GM21515 (cell line): ENCODE measurements around the gene CPLX3.

Experiments used
- ATAC-seq: cut with Tn5 transposase; IDR thresholded peaks from one replicate; pipeline ENCODE4 v1.9.1; 2021; ENCODE audit not compliant: unreplicated experiment

CPLX3 gene

DNA sequence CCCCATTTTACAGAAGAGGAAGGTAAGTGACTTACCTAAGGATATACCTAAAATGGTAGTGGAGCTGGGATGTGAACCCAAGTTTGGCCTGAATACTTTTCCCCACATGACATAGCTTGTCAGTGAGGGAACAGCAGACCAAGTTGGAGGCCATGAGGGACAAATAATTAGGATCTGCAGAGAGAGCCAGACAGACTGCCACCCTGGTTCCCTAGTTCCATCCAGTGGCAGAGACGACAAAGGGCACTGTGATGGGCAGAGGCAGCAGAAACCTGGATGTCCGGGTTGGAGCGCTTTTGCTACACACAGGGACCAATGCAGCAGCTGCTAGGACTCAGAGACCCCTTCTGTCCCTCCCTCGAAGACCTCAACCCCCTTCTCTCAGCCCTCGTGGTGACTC lies 1.2 kb downstream of the CPLX3 start:
- ATAC-seq = no peak

DNA sequence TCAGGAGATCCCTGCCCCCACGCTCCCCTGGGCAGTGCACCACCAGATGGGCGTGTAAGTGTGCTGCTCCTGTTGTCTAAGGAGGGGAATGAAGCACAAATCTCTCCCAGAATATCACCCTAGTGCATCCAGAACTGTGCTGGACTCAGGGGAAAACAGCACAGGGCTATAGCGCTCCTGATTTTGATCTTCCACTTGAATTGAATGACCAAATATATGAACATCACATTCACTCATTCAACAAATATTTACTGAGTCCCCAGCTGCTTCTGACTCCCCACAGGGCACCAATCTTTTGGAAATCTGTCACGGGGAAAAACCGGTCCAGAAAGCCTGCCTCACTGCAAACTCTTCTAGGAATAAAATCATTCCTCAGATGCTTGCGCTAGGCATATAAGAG lies 2.4 kb downstream of the CPLX3 start:
- ATAC-seq = no peak

DNA sequence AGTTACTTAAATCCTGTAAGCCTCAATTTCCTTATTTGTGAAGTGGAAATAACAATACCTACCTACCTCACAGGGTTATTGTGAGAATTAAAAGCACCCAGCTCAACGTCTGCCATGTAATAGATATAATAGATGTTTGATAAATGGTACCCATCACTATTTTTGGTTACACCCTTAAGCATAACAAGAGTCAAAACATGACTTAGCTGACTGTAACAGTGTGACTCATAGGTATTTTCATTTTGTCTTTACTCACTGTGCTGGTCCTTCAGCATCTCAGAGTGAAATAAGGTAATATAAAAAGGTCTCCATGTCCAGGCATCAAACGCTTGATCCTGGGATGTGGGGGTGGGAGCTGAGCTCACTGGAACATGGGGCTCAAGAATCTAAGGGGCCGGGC lies 3.1 kb downstream of the CPLX3 start:
- ATAC-seq = no peak

DNA sequence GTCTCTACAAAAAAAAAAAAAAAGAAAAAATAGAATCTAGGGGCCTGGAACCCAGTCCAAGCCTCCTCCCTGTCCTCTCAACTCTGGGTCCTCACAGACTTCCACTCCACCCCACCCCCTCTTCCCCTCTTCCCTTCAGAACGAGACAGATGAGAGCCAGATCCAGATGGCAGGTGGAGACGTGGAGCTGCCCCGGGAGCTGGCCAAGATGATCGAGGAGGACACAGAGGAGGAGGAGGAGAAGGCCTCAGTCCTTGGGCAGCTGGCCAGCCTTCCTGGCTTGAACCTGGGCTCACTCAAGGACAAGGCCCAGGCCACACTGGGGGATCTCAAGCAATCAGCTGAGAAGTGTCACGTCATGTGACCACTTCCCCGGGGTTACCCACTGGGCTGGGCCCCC lies 3.6 kb downstream of the CPLX3 start:
- ATAC-seq = no peak

DNA sequence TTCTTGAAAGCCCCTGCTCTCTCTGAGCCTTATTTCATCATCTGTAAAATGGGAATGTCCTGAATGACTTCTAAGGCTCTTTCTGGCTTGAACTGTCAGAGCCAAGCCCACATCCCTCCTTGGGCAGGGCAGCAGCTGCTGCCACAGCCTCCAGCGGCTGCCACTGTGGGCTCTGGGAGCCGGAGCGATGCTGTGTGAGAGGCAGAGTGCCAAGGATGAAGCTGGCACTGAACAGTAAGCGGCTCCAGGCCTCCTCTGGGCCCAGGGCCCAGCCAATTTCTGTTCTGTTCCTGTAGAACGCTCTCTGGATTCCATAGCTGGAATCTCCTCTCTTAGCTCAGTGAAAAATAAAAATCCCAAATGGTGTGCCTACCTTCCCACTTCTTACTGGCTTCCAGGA lies 4.4 kb downstream of the CPLX3 start:
- no peak for ATAC-seq

DNA sequence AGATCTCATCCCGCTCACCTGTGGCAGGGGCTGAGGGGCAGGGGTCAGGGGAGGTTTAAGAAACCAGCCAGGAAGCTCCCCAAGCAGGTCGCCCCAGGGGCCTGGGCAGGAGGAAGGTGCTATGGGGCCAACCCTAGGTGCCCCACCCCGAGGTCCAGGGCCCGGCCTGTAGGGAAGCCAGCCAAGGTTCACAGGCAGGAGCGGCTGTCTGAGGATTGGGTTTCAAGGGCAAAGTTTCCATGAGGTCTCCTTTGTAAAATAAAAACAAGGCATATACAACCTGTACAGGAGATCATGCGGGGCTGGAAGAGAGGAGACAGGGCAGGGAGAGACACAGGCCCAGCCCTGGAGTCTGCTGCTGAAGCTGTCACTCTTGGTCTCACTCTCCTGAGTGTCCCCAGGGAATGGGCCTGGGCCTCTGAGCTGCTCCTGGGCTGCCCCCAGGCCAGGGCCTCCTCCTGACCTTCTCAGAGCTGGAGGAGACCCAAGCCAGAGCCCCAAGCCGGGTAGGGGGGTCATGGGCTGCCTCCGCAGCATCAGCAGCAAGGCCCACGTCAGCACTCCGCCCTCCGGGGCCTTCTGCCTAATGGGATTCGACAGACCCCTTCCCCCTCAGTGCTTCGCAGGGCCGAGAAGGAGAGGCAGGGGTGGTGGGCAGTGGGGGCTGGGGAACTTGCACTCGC lies 5.5 kb downstream of the CPLX3 start:
- no peak for ATAC-seq

DNA sequence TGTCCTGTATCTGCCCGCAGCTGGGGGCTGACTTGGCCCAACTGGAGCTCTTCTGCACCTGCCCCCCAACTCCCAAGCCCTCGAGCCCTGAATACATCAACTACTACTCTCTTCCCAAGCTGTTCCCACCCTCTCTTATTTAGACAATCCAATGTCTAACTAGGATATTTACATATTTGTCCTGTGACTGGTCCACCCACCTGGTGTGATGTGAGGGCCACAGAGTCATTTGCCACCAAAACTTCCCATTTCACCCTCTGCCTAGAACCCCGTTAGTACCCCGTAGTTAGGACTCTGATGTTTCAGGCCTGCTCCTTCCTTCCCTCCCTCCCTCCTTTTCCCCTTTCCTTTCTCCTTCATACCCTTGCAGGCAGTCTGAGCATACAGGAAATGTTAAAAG lies 6.4 kb downstream of the CPLX3 start:
- ATAC-seq = no peak

DNA sequence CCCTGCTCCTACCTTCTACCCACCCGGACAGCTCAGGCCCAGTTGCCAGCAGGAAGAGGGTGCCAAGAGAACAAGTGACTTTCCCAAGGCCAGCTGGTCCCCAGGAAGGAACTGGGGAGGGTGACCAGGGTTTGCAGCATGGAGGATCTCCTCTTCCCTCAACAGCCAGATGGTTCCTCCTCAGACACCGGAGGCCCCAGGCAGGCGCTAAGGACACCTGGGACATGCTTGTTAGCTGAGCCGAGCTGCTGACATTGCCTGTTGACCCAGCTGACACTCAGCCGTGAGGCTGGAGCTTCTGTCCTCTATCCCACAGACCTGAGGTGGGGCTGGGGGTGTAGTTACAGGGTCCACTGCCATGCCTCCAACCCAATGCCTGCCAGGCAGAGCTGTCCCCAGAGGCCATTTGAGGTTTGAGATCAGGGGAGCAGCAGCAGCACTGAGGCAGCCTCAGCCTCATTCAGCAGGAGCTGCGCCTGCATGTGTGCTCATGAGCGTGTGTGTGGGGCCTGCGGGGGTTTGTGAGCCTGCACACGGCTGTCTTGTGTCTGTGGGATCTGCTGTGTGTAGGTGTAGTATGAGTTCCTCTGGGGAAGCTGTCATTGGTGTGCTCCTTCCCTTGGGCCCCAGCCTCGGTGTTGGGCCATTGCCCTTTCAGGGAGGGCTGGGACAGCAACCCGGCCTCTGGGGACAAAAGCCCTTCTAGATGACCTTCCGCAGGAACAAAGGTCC lies 7.1 kb downstream of the CPLX3 start:
- no peak for ATAC-seq

DNA sequence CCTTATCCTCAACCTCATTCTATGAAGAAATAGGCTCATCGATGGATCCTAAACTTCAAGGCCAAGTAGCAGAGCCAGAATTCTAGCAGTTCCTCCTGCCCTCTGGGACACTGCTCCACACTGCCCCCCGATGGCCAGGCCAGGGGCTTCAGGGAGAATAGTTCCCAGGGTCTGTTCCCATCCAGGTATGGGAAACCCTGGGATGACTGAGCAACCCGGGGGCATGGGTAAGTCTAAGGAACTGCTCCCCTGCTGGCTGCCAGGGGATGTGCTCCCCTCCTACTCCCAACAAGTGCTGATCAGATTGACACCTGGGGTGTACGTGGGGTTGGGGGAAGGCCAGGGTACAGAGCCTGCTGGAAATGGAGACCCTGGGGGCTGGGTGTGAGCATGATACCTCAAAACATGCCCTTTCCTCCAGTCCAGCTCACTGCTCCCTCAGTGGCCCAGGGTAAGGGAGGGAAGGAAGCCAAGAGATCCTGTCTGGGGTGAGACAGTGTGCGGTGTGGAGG lies 8.9 kb downstream of the CPLX3 start:
- ATAC-seq = no peak

DNA sequence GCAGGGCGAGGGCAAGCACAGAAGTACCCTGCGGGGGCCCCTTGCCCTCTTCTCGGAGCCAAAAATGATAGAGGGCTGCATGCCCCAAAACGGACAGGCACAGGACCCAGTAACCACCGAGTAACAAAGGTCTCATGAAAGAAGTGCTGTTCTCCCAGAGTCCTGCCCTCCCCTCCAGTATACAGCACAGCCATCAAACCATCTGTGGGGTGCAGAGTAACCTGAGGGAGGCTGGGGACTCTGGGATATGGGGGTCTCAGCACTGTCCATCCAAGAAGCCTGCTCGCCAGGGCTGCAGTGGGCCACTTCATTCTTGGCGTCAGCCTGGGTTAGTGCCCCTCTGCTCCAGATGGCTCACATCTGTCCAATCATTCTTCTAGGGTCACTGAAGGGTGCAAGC lies 10.4 kb downstream of the CPLX3 start:
- no peak for ATAC-seq

DNA sequence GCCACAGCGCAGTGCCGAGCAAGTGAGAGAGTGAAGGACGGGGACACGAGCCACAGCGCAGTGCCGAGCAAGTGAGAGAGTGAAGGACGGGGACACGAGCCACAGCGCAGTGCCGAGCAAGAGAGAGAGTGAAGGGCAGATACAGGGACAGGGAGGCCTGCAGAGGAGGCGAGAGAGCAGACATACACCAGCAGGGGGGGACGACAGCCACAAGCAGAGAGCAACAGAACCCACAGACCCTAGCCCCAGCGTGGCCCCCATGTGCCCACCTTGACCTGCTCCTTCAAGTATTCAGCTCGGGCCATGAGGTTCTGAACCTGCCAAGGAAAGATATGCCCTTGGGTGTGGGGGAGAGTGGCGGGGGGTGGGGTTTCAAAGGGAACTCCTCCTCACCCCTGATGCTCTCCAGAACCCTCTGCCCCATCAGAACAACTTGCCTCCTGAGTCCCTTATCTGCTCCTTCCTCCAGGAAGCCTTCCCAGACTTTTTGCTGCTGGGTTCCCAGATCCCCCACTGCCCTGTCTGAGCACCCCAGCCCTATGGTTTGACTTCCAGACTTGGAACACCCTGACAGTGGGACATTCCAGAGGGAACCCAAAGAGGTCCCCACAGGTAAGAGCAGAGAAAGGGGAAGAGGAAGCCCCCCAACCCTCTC lies 11.2 kb downstream of the CPLX3 start:
- ATAC-seq = no peak

DNA sequence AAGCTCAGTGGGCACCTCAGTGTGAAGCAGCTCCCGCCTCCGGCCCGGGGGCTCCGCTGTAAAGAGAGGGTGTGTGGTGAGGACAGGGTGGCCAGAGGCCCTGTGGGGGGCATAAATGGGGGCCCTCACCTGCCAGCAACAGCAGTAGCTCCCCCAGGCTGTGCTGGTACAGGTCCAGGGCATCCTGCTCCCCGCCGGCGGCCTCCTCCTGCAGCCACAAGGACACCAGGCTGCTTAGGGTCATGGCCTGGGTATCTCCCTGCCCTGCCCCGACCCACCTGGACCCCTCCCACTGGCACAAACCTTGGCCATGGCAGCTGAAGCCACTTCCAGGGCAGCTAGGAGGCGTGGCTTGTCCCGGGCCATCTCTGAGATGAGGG lies 11.7 kb downstream of the CPLX3 start:
- ATAC-seq = no peak

DNA sequence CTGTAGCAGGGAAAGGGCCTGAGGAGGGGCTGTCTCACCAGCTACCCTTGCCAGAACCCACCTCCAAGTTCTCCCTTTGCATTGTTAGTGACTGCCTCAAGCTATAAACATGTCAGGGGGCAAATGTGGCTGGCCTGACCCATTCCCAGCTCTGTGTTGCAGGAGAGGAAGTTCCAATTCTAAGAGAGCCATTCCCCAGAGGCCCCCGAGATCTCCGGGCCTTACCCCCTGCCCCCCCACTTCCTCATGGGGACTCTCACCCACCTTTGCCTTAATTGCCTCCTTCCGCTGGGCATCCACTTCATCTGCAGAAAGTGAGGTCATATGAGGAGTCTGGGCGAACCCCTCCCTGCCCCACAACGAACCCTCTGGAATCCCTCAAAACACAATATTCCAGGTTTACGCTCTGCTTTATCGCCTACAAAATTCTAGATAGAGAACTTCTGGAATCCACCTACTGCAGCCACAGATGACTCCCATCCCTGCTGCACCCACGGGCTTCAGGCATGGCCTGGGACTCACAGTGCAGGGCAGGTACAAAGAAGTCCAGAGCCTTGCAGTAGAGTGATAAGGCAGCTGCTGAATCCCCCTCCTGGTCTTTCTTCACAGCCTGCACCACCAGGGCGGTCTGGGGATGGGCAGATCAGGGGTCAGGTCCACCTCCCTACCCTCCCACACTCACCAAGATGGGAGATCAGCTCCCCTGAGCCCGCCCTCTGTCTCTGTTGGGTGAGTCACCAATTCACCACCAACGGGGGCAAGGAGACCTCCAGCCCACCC lies 12.5 kb downstream of the CPLX3 start:
- no peak for ATAC-seq

DNA sequence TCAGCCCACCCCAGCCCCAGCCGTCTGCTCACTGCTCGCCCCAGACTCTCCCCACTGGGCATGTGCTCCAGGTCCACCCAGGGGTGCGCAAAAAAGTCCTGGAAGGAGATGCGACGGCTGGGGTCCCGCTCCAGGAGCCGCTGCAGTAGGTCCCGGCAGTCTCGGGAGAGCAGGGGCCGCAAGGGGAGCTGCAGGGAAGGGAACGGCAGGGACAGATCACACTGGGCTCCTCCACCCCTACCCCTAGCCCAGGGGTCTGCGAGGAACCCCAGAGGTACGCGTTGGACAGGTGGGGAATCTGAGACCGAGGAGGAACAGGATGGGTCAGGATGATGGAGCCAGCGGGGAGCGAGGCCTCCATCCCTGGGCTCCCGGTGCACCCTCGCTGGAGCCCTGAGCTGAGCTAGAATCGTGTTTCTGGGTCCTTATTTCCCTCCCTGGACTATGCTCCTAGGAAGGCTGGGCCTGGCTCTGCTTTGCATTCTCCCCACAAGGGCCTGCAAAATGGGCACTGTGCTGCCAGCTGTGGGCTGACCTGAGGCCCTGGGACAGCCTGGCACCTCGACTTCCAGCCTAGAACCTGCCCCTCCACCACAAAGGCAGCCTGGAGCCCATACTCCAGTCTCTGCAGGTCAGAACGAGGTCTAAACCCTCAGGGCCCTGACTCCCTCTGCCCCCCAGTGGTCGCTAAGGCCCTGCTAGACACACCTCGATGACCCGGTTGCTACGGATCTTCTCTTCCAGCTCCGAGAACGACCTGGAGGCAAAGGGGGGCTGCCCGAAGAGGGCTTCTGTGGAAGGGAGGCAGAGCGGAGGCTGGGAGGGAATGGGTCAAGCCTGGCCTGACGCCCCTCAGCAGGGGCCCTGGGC lies 13.3 kb downstream of the CPLX3 start:
- no peak for ATAC-seq

DNA sequence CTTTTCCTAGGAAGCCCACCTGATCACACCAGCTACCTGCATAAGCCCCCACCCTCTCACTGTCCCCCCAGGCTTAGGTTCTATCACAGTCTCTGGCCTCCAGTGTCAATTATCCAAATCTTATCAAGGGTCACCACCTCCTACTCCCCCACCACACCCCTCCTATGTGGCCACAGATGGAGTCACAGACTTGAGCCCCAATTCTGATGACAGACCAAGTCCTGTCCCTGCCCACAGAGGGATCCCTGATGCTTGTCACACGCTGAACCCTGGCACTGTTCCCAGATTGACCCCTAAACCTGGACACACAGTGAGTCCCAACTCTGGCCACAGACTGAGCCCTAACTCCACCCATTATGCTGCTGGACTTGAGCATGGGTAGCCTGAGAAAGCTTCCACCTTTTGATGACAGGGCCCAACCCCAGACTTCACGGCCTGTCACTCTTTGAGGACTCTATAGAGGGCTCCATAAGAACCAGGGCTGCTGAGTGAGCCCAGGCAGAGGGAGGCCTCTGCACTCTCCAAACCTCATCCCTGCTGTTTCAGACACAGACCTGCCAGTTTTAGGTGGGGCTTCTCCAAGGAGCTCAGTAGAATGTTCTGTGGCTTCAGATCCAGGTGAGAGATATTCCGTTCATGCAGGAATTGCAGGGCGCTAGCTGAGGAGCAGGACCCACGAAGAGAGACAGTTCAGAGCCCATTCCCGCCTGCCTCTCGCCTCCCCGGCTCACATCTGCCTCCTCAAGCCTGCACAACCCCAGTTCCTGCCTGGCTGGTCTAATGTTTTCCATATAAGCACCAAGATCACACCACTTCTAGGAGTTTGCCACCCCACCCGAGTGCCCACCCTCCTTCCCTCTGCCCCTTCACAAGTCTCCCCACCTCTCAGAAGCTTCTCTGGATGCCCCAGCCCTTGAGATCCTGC lies 14.7 kb downstream of the CPLX3 start:
- ATAC-seq = no peak

DNA sequence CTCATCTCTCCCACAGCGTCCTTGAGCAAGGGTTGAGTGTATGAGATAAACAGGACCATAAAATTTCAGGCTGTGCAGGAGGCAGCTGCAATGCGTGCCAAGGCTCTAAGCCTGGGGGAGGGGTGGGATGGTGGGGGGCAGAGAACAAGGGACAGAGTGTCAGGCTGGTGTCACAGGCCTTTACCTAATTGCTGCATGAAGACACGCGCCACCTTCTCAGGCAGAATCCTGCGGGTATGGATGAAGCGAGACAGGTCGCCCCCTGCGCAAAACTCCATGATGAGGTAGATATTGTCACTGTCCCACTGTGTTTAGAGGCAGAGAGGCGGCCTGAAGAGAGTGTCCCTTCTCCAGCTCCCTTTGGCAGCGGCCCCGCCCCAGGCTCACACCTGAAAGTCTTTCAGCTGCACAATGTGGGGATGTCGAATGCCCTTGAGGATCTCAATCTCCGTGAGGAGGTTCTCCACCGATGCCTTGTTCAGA lies 15.5 kb downstream of the CPLX3 start:
- ATAC-seq = no peak

DNA sequence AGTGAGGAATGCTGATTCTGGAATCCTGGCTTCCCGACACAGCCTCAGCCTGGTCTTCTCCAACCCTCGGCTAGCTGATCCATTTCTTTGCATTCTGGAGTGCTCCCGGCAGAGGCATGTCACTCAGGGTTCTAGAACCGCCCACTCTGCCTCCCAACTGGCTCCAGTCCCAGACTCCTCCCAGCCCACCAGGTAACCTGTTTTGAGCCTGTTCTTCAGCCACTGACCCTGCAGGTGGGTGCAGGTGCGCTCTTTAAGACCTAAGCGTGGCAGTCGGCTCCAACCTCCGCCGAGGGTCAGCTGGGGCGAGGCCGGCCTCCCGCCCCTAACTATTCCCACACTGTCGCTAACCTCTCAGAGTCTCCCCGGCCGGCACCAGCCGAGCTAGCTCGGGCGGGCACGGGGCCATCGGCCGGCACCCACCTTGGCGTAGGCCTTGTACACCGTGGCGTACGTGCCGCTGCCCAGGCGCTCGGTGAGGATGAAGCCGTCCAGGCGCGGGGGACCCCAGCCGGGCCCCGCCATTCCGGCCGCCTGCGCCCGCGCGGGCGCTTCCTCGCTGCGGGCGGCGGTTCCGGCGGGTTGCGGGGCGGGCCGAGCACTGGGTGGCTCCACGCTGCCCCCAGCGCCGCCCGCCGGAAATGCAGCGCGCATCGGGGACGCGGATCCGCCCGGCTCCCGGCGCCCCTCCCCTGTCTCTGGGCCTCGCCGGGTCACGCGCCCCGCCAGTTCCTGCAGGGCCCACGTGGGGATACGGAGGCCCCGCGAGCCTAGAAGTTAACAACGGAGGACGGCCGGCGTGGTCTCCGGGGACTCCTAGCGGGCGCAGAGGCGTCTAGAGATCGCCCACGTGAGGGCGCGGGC lies 16.4 kb downstream of the CPLX3 start, which contains the start of gene ULK3:
Gene ULK3, minus strand, starts transcription at position 576 of the 864 bp plus-strand sequence. Its CDS starts 51 bp downstream, at position 525.
- peak; percentile 82 for ATAC-seq

DNA sequence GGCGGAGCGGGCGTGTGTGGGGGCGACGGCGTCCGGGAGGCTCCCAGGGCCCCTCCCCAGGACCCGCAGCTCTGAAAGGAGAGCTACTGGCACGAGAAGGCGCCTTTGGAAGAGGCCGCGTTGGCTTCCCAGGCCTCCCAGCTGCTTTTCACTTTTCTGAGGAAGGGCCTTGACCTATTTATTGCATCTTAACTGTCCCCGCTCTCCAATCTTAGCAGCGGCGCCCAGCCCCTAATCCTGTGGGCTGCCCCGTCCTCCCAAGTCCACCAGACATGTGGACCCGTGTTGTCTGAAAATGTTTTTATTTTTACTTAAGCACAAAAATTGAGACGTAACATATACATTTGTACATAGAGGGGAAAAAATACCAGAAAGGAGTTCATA lies 17.0 kb downstream of the CPLX3 start:
- ATAC-seq = no peak
